Left lung (tissue), 10 donors: ENCODE measurements around the gene ATAD3A. TPM values are rescaled to one million over a fixed set of nuclear protein-coding genes. Genes with fewer than 3 reads are reported as not detected.
A peak's percentile ranks its signal among the peaks of the same experiment; 100 is the strongest.

Source experiments
- ATAC-seq: fragments of 200-7000 bp; cut with Tn5 transposase; one replicate; pipeline ENCODE4 v1.9.1; 2020; ENCODE audit warnings: moderate library complexity
- DNase-seq, 4 donors: peaks; one replicate each; pipeline ENCODE4 v3.0.0-alpha.2; 2013 to 2020
- H3K27ac ChIP-seq, 2 donors: fragments of 200-600 bp; sonication (generic) in 1 of 2; one replicate each; pipeline versions ENCODE4 v1.5.0 to v1.8.0; 2020 to 2021
- H3K27me3 ChIP-seq, 2 donors: fragments of 200-600 bp; sonication (generic) in 1 of 2; one replicate each; pipeline versions ENCODE4 v1.5.0 to v1.8.0; 2020 to 2021
- H3K36me3 ChIP-seq, 2 donors: fragments of 200-600 bp; sonication (generic) in 1 of 2; one replicate each; pipeline versions ENCODE4 v1.5.0 to v1.8.0; 2020 to 2021
- H3K4me1 ChIP-seq, 2 donors: fragments of 200-600 bp; one replicate each; pipeline ENCODE4 v1.8.0; 2021
- H3K4me3 ChIP-seq, 2 donors: fragments of 200-600 bp; sonication (generic) in 1 of 2; one replicate each; pipeline versions ENCODE4 v1.5.0 to v1.8.0; 2020 to 2021; ENCODE audit warnings: mild to moderate bottlenecking in 1 of 2
- H3K9me3 ChIP-seq, 2 donors: fragments of 200-600 bp; sonication (generic) in 1 of 2; one replicate each; pipeline versions ENCODE4 v1.5.0 to v1.8.0; 2020 to 2021
- CTCF ChIP-seq, 2 donors: fragments of 200-600 bp; sonication (generic) in 1 of 2; IDR thresholded peaks; one replicate each; pipeline versions ENCODE4 v1.5.0 to v1.8.0; 2021; ENCODE audit warnings: antibody characterized with exemption in 2 of 2
- intact Hi-C, 2 donors: fragments of 100-400 bp; cut with DNase I; formaldehyde crosslinking; loops; one replicate each; pipeline versions ENCODE4 v1.11.2 to v1.14.2; 2022
- polyA plus RNA-seq, 6 donors: library from polyadenylated mRNA; unstranded; fragments of 120-200 nt; gene quantifications; one replicate each; pipeline ENCODE4 v1.2.1, GENCODE V29; 2013; ENCODE audit not compliant: insufficient read length in 6 of 6
- total RNA-seq, 2 donors: library from RNA; stranded (reverse); fragmentation: NEBNext Ultra II Directional; extraction: Animal tissue kit (Norgen Biotek cat#: 25700); gene quantifications; one replicate each; pipeline ENCODE4 v1.2.1, GENCODE V29; 2021
- donor health status: DM: no; HTN: yes; CAD: no.
- donor health status: DM: no; HTN: no; CAD: no.

ATAD3A gene
- total and polyA plus RNA-seq, 8 donors: 12.1 to 37.8 (median 20.1) TPM

DNA sequence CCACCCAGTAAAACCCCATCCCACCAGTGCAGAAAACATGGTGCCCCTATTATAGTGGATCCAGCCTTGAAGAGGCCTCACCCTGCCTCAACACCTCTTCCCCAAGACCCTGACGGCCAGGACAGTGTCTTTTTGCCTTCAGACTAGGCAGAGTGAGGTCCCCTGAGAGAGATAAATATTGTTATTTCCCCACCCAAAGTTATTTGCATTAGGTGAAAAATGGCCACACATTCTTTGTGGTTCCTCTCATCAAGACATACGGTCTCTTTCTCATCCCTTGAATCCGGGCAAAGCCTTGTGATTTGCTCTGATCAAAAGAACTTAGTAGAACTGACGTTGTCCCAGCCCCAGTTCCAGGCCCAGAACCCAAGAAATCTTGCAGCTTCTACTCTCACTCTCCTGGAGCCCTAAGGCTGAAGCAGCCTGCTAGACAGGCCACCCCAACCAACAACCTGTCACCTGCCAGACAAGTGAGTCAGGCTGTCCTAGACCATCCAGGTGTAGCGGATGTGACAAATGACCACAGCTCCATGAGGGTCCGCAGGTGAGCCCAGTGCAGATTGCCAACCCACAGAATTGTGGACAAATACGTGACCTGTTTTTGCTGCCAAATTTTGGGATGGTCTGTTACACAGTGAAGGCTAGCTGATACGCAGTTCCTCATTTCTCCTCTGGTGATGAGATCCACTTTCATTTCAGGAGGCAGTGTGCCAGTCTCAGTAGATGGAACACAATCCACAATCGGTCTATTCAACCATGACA is 70.8 kb downstream of the ATAD3A start:
- H3K9me3 ChIP-seq: no peaks in the 10 kb centered on the region
- H3K4me1 ChIP-seq: no peaks in the 10 kb centered on the region
- intact Hi-C loops: no loop called here
- H3K27ac ChIP-seq: no peak overlapping the region
- no peaks in the 10 kb centered on the region for H3K36me3 ChIP-seq
- ATAC-seq (no peak), DNase-seq (peak in 1 of 4 donors; percentile 3)
- no peak for TF ChIP-seq CTCF (IDR thresholded peaks at IDR 0.05)
- H3K27me3 ChIP-seq: peaks cover 0 to 69% of the 10 kb centered on the region in 2 donors
- no peak overlapping the region for H3K4me3 ChIP-seq

DNA sequence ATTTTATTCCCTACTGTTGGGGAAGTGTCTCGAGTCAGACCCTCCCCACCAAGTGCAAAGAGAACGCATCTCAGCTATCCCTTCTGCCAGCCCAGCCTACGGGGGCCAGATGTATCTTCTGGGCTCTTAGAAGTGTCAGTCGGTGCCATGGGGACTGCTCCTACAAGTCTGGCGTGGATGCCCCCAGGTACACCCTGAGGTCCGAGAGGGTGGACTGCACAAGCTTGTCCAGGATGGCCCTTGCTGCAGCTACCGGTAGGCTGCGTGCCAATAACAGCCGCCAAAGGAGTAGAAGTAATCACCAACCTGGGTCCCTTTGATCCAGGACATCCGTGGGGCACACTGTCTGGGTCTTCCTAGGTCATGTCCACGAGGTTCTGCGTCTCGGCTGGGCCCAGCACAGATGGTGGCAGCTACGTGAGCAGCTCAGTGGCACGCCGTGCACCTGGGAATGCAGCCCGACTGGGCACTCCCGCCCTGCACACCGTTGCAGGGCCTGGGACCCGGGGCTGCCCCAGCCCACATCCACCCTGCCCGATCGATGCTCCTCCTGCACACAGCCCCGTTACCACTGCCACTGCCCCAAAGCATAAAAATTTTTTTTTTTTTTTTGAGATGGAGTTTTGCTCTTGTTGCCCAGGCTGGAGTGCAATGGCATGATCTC is 71.5 kb downstream of the ATAD3A start:
- no peak for TF ChIP-seq CTCF (IDR thresholded peaks at IDR 0.05)

More for the DNA sequence above, 71.5 kb downstream of the ATAD3A start:
- Histone ChIP-seq H3K4me1 (no peaks in the 10 kb centered on the region), H3K9me3 (no peaks in the 10 kb centered on the region), H3K27ac (no peak overlapping the region), H3K36me3 (no peaks in the 10 kb centered on the region), H3K4me3 (no peak overlapping the region), H3K27me3 (peaks cover 0 to 69% of the 10 kb centered on the region in 2 donors)
- DNase-seq (no peak), ATAC-seq (no peak)
- intact Hi-C loops: no loop called here

Other genes starting within 250 kb of the ATAD3A start
- 10 to 100 TPM; 42.8 to 53.1 TPM for gene UBE2J2, start 238.3 kb upstream of the ATAD3A start, total RNA-seq
- gene UBE2J2, start 238.3 kb upstream of the ATAD3A start, polyA plus RNA-seq: 10 to 100 TPM; 45.1 to 68.6 (median 52.1) TPM
- 1 to 10 TPM; 2.1 to 4.3 TPM for gene SCNN1D, start 231.7 kb upstream of the ATAD3A start, total RNA-seq
- gene SCNN1D, start 231.7 kb upstream of the ATAD3A start, polyA plus RNA-seq: 10 to 100 TPM in 3 of 6 donors, 1 to 10 TPM in 3; 5.9 to 13.1 (median 9.4) TPM
- 10 to 100 TPM; 56.4 to 60.2 TPM for gene ACAP3, start 204.2 kb upstream of the ATAD3A start, total RNA-seq
- gene ACAP3, start 204.2 kb upstream of the ATAD3A start, polyA plus RNA-seq: 10 to 100 TPM; 30.8 to 73.6 (median 41.1) TPM
- gene PUSL1, start 203.6 kb upstream of the ATAD3A start, total RNA-seq: 10 to 100 TPM; 17.4 to 18.3 TPM
- 10 to 100 TPM in 1 of 6 donors, 1 to 10 TPM in 5; 4.3 to 10.9 (median 7.8) TPM for gene PUSL1, start 203.6 kb upstream of the ATAD3A start, polyA plus RNA-seq
- gene INTS11, start 187.5 kb upstream of the ATAD3A start, total RNA-seq: 10 to 100 TPM; 67.0 to 90.4 TPM
- gene INTS11, start 187.5 kb upstream of the ATAD3A start, polyA plus RNA-seq: 100 to 1,000 TPM; 106 to 166 (median 127) TPM
- gene CPTP, start 187.4 kb upstream of the ATAD3A start, total RNA-seq: 10 to 100 TPM; 24.5 to 25.2 TPM
- 10 to 100 TPM; 10.6 to 17.6 (median 13.5) TPM for gene CPTP, start 187.4 kb upstream of the ATAD3A start, polyA plus RNA-seq
- under 1 TPM; 0.20 to 0.37 TPM for gene TAS1R3, start 180.9 kb upstream of the ATAD3A start, total RNA-seq
- under 1 TPM; 0.23 to 0.75 (median 0.41) TPM for gene TAS1R3, start 180.9 kb upstream of the ATAD3A start, polyA plus RNA-seq
- gene DVL1, start 162.7 kb upstream of the ATAD3A start, total RNA-seq: 10 to 100 TPM; 67.4 to 81.2 TPM
- gene DVL1, start 162.7 kb upstream of the ATAD3A start, polyA plus RNA-seq: 10 to 100 TPM; 20.6 to 41.4 (median 28.5) TPM
- gene MXRA8, start 153.6 kb upstream of the ATAD3A start, total RNA-seq: 100 to 1,000 TPM in 1 of 2 donors, 10 to 100 TPM in 1; 78.3 to 129 TPM
- gene MXRA8, start 153.6 kb upstream of the ATAD3A start, polyA plus RNA-seq: 100 to 1,000 TPM; 113 to 151 (median 143) TPM
- 100 to 1,000 TPM in 1 of 2 donors, 10 to 100 TPM in 1; 99.3 to 127 TPM for gene AURKAIP1, start 137.0 kb upstream of the ATAD3A start, total RNA-seq
- 10 to 100 TPM; 36.9 to 64.0 (median 48.2) TPM for gene AURKAIP1, start 137.0 kb upstream of the ATAD3A start, polyA plus RNA-seq
- gene CCNL2, start 112.8 kb upstream of the ATAD3A start, total RNA-seq: 100 to 1,000 TPM; 142 to 161 TPM
- gene CCNL2, start 112.8 kb upstream of the ATAD3A start, polyA plus RNA-seq: 100 to 1,000 TPM; 250 to 405 (median 339) TPM
- gene MRPL20, start 104.9 kb upstream of the ATAD3A start, total RNA-seq: 100 to 1,000 TPM in 1 of 2 donors, 10 to 100 TPM in 1; 69.5 to 103 TPM
- gene MRPL20, start 104.9 kb upstream of the ATAD3A start, polyA plus RNA-seq: 100 to 1,000 TPM in 3 of 6 donors, 10 to 100 TPM in 3; 90.8 to 145 (median 99.8) TPM
- 10 to 100 TPM; 18.4 to 35.2 TPM for gene ANKRD65, start 90.9 kb upstream of the ATAD3A start, total RNA-seq
- gene ANKRD65, start 90.9 kb upstream of the ATAD3A start, polyA plus RNA-seq: 10 to 100 TPM; 25.7 to 41.6 (median 31.7) TPM
- 100 to 1,000 TPM; 113 to 147 TPM for gene VWA1, start 76.5 kb upstream of the ATAD3A start, total RNA-seq
- gene VWA1, start 76.5 kb upstream of the ATAD3A start, polyA plus RNA-seq: 100 to 1,000 TPM in 1 of 6 donors, 10 to 100 TPM in 5; 50.0 to 104 (median 60.9) TPM
- gene ATAD3C, start 62.5 kb upstream of the ATAD3A start, total RNA-seq: 10 to 100 TPM in 1 of 2 donors, 1 to 10 TPM in 1; 9.9 to 14.9 TPM
- gene ATAD3C, start 62.5 kb upstream of the ATAD3A start, polyA plus RNA-seq: 1 to 10 TPM in 5 of 6 donors, under 1 TPM in 1; 0.88 to 4.5 (median 3.1) TPM
- gene ATAD3B, start 40.4 kb upstream of the ATAD3A start, total RNA-seq: 10 to 100 TPM; 19.4 to 30.7 TPM
- gene ATAD3B, start 40.4 kb upstream of the ATAD3A start, polyA plus RNA-seq: 10 to 100 TPM; 14.5 to 24.1 (median 18.3) TPM
- gene TMEM240, start 28.5 kb downstream of the ATAD3A start, total RNA-seq: 1 to 10 TPM; 2.6 to 3.5 TPM
- 1 to 10 TPM; 3.7 to 6.9 (median 4.6) TPM for gene TMEM240, start 28.5 kb downstream of the ATAD3A start, polyA plus RNA-seq
- gene SSU72, start 62.7 kb downstream of the ATAD3A start, total RNA-seq: 100 to 1,000 TPM; 120 to 141 TPM
- gene SSU72, start 62.7 kb downstream of the ATAD3A start, polyA plus RNA-seq: 10 to 100 TPM; 65.2 to 87.9 (median 69.2) TPM
- gene FNDC10, start 88.0 kb downstream of the ATAD3A start, total RNA-seq: 10 to 100 TPM in 1 of 2 donors, 1 to 10 TPM in 1; 7.7 to 12.2 TPM
- 1 to 10 TPM; 1.2 to 2.9 (median 2.1) TPM for gene FNDC10, start 88.0 kb downstream of the ATAD3A start, polyA plus RNA-seq
- 10 to 100 TPM; 55.3 to 73.5 TPM for gene MIB2, start 103.3 kb downstream of the ATAD3A start, total RNA-seq
- gene MIB2, start 103.3 kb downstream of the ATAD3A start, polyA plus RNA-seq: 100 to 1,000 TPM in 1 of 6 donors, 10 to 100 TPM in 5; 43.2 to 118 (median 61.4) TPM
- 10 to 100 TPM; 43.5 to 56.7 TPM for gene MMP23B, start 120.0 kb downstream of the ATAD3A start, total RNA-seq
- gene MMP23B, start 120.0 kb downstream of the ATAD3A start, polyA plus RNA-seq: 10 to 100 TPM; 31.9 to 96.9 (median 58.8) TPM
- gene CDK11B, start 146.8 kb downstream of the ATAD3A start, total RNA-seq: 10 to 100 TPM; 16.3 to 23.2 TPM
- gene CDK11B, start 146.8 kb downstream of the ATAD3A start, polyA plus RNA-seq: 10 to 100 TPM; 39.5 to 46.8 (median 40.8) TPM
- 10 to 100 TPM; 45.7 to 55.4 TPM for gene SLC35E2B, start 180.6 kb downstream of the ATAD3A start, total RNA-seq
- 100 to 1,000 TPM in 1 of 6 donors, 10 to 100 TPM in 5; 74.1 to 109 (median 91.3) TPM for gene SLC35E2B, start 180.6 kb downstream of the ATAD3A start, polyA plus RNA-seq
- 10 to 100 TPM; 21.1 to 43.2 TPM for gene CDK11A, start 212.2 kb downstream of the ATAD3A start, total RNA-seq
- gene CDK11A, start 212.2 kb downstream of the ATAD3A start, polyA plus RNA-seq: 10 to 100 TPM; 29.3 to 45.7 (median 37.8) TPM